K562 (cell line): ENCODE measurements around the gene DIAPH1. TPM values are rescaled to one million over a fixed set of nuclear protein-coding genes. Genes with fewer than 3 reads are reported as not detected.
A peak's percentile ranks its signal among the peaks of the same experiment; 100 is the strongest.

Source experiments
- ATAC-seq: fragments of 200-7000 bp; cut with Tn5 transposase; 3 replicates; pipeline ENCODE4 v1.9.1; 2020; ENCODE audit warnings: moderate library complexity
- BruUV-seq: library from RNA; stranded (reverse); fragments of 400-500 nt; replicated peaks from 2 replicates; lab custom pipeline; 2021; lab: Mats Ljungman, UMichigan
- CTCF ChIA-PET: fragments of 300-600 bp; formaldehyde crosslinking; extraction: SDS; loops from one replicate; lab custom pipeline; 2021; ENCODE audit warnings: low intra/inter-chr PET ratio; lab: Yijun Ruan, JAX
- POLR2A ChIA-PET: fragments of 300-600, 350-650 bp; sonication (Branson Sonifier 250); formaldehyde crosslinking; extraction: SDS; loops from one replicate; lab custom pipeline; 2021; ENCODE audit warnings: antibody characterized with exemption, inconsistent platforms; lab: Yijun Ruan, JAX
- DNase-seq, 4 experiments: peaks; one replicate each; pipeline versions ENCODE4 v3.0.0 to v3.0.0-alpha.2; 2011 to 2018; ENCODE audit warnings: low spot score in 3 of 4, mixed read lengths in 3 of 4; ENCODE audit errors: extremely low read depth in 1 of 4
- FAIRE-seq: peaks from 2 replicates; lab custom pipeline; 2011; peaks lifted over from hg19 to GRCh38; lab: Jason Lieb, UNC
- H2AFZ ChIP-seq: 2 replicates; pipeline ENCODE4 v1.6.0; 2011; ENCODE audit warnings: low read depth, low read length, control low read depth, inconsistent platforms
- H3K27ac ChIP-seq: fragments of 200-600 bp; 3 replicates; pipeline ENCODE4 v1.8.0; 2011; ENCODE audit warnings: low read depth, mild to moderate bottlenecking, control low read depth, inconsistent platforms, low read length, moderate library complexity, mixed read lengths; ENCODE audit errors: extremely low read depth
- H3K27me3 ChIP-seq, 2 experiments: fragments of 300-600 bp in 1 of 2; 2 replicates in 1 of 2; 3 replicates in 1 of 2; pipeline versions ENCODE4 v1.6.0 to v1.8.0; 2011; ENCODE audit warnings: inconsistent platforms in 2 of 2, low read length in 2 of 2, mild to moderate bottlenecking in 1 of 2, mixed read lengths in 1 of 2, moderate library complexity in 1 of 2; ENCODE audit not compliant: control insufficient read depth in 2 of 2, insufficient read depth in 2 of 2
- H3K36me3 ChIP-seq: fragments of 300-600 bp; 3 replicates; pipeline ENCODE4 v1.8.0; 2011; ENCODE audit warnings: mild to moderate bottlenecking, low read length, inconsistent platforms; ENCODE audit not compliant: control insufficient read depth, insufficient read depth
- H3K4me1 ChIP-seq, 2 experiments: fragments of 200-600 bp in 1 of 2; replicated peaks in 1 of 2; 2 replicates in 1 of 2; 3 replicates in 1 of 2; pipeline versions ENCODE4 v1.5.1 to v1.8.0; 2011; ENCODE audit warnings: inconsistent platforms in 2 of 2, low read length in 2 of 2, mild to moderate bottlenecking in 1 of 2, mixed read lengths in 1 of 2, moderate library complexity in 1 of 2; ENCODE audit not compliant: control insufficient read depth in 2 of 2, insufficient read depth in 2 of 2
- H3K4me2 ChIP-seq: 2 replicates; pipeline ENCODE4 v1.6.1; 2011; ENCODE audit warnings: low read length, control low read depth, inconsistent platforms, mixed read lengths; ENCODE audit not compliant: insufficient read depth
- H3K4me3 ChIP-seq: fragments of 200-600 bp; sonication (generic), shearing (Covaris generic); 2 replicates; pipeline ENCODE4 v1.5.1; 2016; ENCODE audit warnings: control low read depth, inconsistent platforms
- H3K79me2 ChIP-seq: fragments of 200-600 bp; 3 replicates; pipeline ENCODE4 v1.8.0; 2011; ENCODE audit warnings: low read length, inconsistent platforms; ENCODE audit not compliant: control insufficient read depth, insufficient read depth
- H3K9ac ChIP-seq, 2 experiments: 2 replicates each; pipeline versions ENCODE4 v1.6.0 to v1.6.1; 2011; ENCODE audit warnings: low read depth in 2 of 2, low read length in 2 of 2, control low read depth in 1 of 2, inconsistent platforms in 1 of 2, mild to moderate bottlenecking in 1 of 2, mixed read lengths in 1 of 2; ENCODE audit not compliant: insufficient read depth in 1 of 2
- H3K9me1 ChIP-seq: one replicate; pipeline ENCODE4 v1.6.0; 2011; ENCODE audit warnings: inconsistent platforms, mild to moderate bottlenecking, low read length, moderate library complexity; ENCODE audit not compliant: control insufficient read depth, insufficient read depth
- H3K9me3 ChIP-seq: replicated peaks from 2 replicates; pipeline ENCODE4 v1.5.1; 2011; ENCODE audit warnings: low read depth, low read length, inconsistent platforms; ENCODE audit not compliant: control insufficient read depth, insufficient read depth
- H4K20me1 ChIP-seq: replicated peaks from 2 replicates; pipeline ENCODE4 v1.6.1; 2011; ENCODE audit warnings: low read length, inconsistent platforms, mixed read lengths; ENCODE audit not compliant: control insufficient read depth, insufficient read depth
- GATA2 ChIP-seq: sonication (generic); formaldehyde crosslinking; IDR thresholded peaks from 2 replicates; pipeline ENCODE4 v1.4.0; 2020; ENCODE audit warnings: mild to moderate bottlenecking, missing genetic modification reagents
- HDAC2 ChIP-seq: fragments of 450-650 bp; IDR thresholded peaks from 2 replicates; pipeline ENCODE4 v1.6.1; 2016; ENCODE audit warnings: mild to moderate bottlenecking
- SMARCC2 ChIP-seq: fragments of 450-650 bp; IDR thresholded peaks from 2 replicates; pipeline ENCODE4 v1.6.1; 2017; ENCODE audit warnings: antibody characterized with exemption, moderate library complexity, mild to moderate bottlenecking, low read depth
- SMARCE1 ChIP-seq: fragments of 450-650 bp; IDR thresholded peaks from 2 replicates; pipeline ENCODE4 v1.7.1; 2016; ENCODE audit warnings: mild to moderate bottlenecking
- TBL1XR1 ChIP-seq, 2 experiments: IDR thresholded peaks; 2 replicates each; pipeline ENCODE4 v1.6.1; 2012; ENCODE audit warnings: improper control_type of control experiment in 2 of 2, low read length in 2 of 2, mild to moderate bottlenecking in 1 of 2
- TSC22D4 ChIP-seq: fragments of 450-650 bp; IDR thresholded peaks from 2 replicates; pipeline ENCODE4 v1.6.1; 2016; ENCODE audit warnings: missing genetic modification characterization, missing biosample characterization, control low read depth
- ZBTB7A ChIP-seq: IDR thresholded peaks from 2 replicates; pipeline ENCODE4 v1.6.1; 2011; ENCODE audit warnings: low read depth, mild to moderate bottlenecking, low read length, moderate library complexity, borderline replicate concordance; ENCODE audit not compliant: control insufficient read depth
- ZNF217 ChIP-seq: sonication (generic); formaldehyde crosslinking; IDR thresholded peaks from 2 replicates; pipeline ENCODE4 v1.8.0; 2022; ENCODE audit warnings: mild to moderate bottlenecking, missing genetic modification reagents
- ZNF79 ChIP-seq: fragments of 250-450 bp; sonication (Bioruptor Pico); IDR thresholded peaks from 2 replicates; pipeline ENCODE4 v1.4.0; 2020; ENCODE audit warnings: low read depth, mild to moderate bottlenecking, moderate library complexity
- WGBS: fragments of 100-300 bp; shearing (Covaris generic); methylation state at CpG from one replicate; pipeline ENCODE4 v1.1.6; 2016; ENCODE audit warnings: low coverage, mixed read lengths; ENCODE audit not compliant: insufficient coverage; ENCODE audit errors: missing lambda C conversion rate; 5-methylcytosine and 5-hydroxymethylcytosine counted together
- in situ Hi-C: fragments of 300-500 bp; cut with MboI; formaldehyde crosslinking; loops from 4 replicates; pipeline ENCODE4 v1.15.0; 2018; ENCODE audit warnings: inconsistent platforms, mixed read lengths
- intact Hi-C: fragments of 100-400 bp; cut with micrococcal nuclease; formaldehyde crosslinking; loops from 2 replicates; pipeline ENCODE4 v1.14.2; 2022
- polyA plus RNA-seq, 8 experiments: library from polyadenylated mRNA; depleted of rRNA in 4 of 8; stranded (reverse) in 5 of 8; unstranded in 3 of 8; fragments of >200 nt; fragmentation: Nextera tagmentation in 2 of 8; fragmentation: Illumina TruSeq in 1 of 8; extraction: Ambion mirVana in 2 of 8; extraction: Trizol in 1 of 8; gene quantifications; 2 replicates each; pipeline versions ENCODE4 v1.2.1 to v1.2.3, GENCODE V29; 2011 to 2014; ENCODE audit warnings: inconsistent platforms in 1 of 8, missing spikeins in 1 of 8
- total RNA-seq, 7 experiments: library from RNA; depleted of rRNA in 6 of 7; stranded (reverse); fragments of >200 nt in 6 of 7; fragmentation: Illumina TruSeq in 2 of 7; extraction: Trizol in 2 of 7; gene quantifications; 2 replicates each; pipeline versions ENCODE4 v1.2.1 to v1.2.3, GENCODE V29; 2011 to 2021; ENCODE audit warnings: low replicate concordance in 1 of 7

The DIAPH1 gene
- total and polyA plus RNA-seq, 9 of the 15 experiments (the other 6 are each of a cell fraction or from before 2014, with no cell fraction given), result 60.8 to 328 (median 97.8) TPM

DNA sequence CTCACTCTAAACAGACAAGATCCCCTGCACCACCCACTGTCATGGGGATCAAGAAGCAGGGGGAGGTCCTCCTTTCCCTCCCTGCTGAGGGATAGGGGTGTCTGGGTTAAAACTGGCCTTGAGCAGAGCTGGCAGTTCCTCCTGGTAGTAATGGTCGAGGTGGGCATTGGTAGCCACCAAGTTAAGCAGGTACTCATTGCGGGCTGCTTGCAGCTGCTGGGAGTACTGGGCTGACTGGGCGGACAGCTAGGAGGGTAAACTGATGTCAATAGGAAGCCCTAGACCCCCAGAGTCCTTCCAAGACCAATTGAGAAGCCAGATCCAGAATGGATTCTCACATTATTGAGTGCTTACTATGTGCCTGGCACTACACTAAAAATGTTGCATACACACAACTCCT is 29.1 kb upstream of the DIAPH1 start:
- Histone ChIP-seq H3K4me3 (no peak overlapping the region), H3K36me3 (peaks cover 30% of the 10 kb centered on the region; the same call in 2 of the 3 replicates), H3K27me3 (no peaks in the 10 kb centered on the region), H3K9me3 (no peaks in the 10 kb centered on the region), H3K9me1 (peaks cover 4% of the 10 kb centered on the region), H3K9ac (peak overlapping the region in 1 of 2 experiments; percentile 26; a peak in 1 of 4 replicates), H2AFZ (no peak overlapping the region), H4K20me1 (no peaks in the 10 kb centered on the region), H3K27ac (no peak overlapping the region), H3K79me2 (peaks cover 3% of the 10 kb centered on the region; the same call in 1 of the 3 replicates), H3K4me2 (no peak overlapping the region), H3K4me1 (peaks cover 9 to 30% of the 10 kb centered on the region in 2 experiments)
- FAIRE-seq (no peak), DNase-seq (no peak), ATAC-seq (no peak)
- BruUV-seq, result no TSS peak
- intact Hi-C loops (no loop called here), in situ Hi-C loops (no loop called here)
- ChIA-PET CTCF (no interaction called here), POLR2A (interaction anchor here (1.7 kb wide), 1 partner anchor 11 kb away, joined by 12 read pairs; the partner anchor contains the start of genes HDAC3 and RELL2)
- TF ChIP-seq SMARCC2 (no peak), HDAC2 (no peak), ZBTB7A (no peak), ZNF217 (CRISPR knock-in tag) (no peak), TBL1XR1 (IDR thresholded peaks at IDR 0.05; ENCODE audit: low read length in 2 of 2) (no peak), SMARCE1 (no peak), GATA2 (no peak), ZNF79 (no peak), TSC22D4 (tag) (no peak)
- WGBS, result 50% methylated on average over 3 of the region's 3 CpGs
